Activated effector memory CD4-positive, alpha-beta T cell treated with Interleukin-2 at 50 U/mL for 16 hours (primary cell): Measurements from ENCODE around the gene CORO2B.
"Not testable (repeated sequence)": the region's sequence is repeated elsewhere in the genome, so short reads cannot be mapped to it uniquely, and the experiment has no call there.

Experiments used
- DNase-seq: peaks from one replicate; pipeline ENCODE4 v3.0.0-alpha.2; 2020

The CORO2B gene

GRCh38 chr15:68679961-68680371 is 101.2 kb downstream of the CORO2B start:
- DNase-seq = no peak

DNA sequence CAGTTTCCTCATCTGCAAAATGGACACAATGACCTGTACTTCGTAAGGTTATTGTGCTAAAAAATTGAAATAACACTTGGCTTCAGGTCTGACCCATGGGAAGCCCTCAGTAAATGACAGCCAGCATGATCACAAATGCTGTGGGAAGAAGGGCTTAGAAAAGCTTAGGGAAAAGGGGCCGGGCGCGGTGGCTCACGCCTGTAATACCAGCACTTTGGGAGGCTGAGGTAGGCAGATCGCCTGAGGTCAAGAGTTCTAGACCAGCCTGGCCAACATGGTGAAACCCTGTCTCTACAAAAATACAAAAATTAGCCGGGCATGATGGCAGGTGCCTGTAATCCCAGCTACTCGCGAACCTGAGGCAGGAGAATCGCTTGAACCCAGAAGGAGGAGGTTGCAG is 102.0 kb downstream of the CORO2B start:
- DNase-seq = not testable (repeated sequence)

DNA sequence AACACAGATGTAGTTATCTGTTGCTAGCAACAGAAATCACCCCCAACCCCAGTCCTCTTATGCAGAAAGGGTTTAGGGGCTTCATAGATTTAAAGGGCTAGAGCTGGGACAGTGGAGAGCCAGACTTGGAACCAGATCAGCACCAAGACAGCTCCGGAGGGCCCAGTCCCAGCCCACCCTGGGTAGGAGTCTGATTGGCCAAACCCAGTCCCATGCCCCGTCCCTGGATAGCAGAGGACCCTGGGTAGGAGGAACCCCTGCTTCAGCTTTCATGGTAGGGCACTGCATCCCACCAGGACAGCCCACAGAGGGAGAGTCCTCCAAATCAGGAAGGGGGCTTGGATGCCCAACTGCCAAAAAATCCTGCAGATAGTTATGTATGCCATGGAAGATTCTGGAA is 103.0 kb downstream of the CORO2B start:
- DNase-seq = no peak

GRCh38 chr15:68682330-68682729 is 103.5 kb downstream of the CORO2B start:
- no peak for DNase-seq

- no peak for DNase-seq
These were observed 104.2 kb downstream of the CORO2B start for GRCh38 chr15:68683026-68683425.

DNA sequence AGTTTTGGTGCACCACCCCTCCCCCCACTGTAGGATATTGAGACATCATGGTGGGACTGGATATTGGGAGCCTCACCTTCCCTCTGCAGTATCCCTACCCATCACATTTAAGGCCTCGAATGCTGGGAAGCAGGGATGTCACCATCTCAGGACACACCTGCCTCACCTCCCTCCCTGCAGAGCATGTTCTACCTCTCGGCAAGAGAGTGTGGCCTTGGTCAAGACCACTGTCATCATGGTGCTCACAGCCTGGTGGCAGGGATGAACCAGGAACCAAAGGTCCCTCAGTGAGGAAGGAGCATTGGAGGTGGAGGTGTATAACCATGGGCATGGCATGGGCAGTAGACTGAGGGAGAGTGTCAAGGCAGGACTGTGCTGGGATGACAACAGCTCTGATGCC is 104.8 kb downstream of the CORO2B start:
- no peak for DNase-seq

- DNase-seq = no peak
These were observed 105.7 kb downstream of the CORO2B start for GRCh38 chr15:68684476-68684875.

DNA sequence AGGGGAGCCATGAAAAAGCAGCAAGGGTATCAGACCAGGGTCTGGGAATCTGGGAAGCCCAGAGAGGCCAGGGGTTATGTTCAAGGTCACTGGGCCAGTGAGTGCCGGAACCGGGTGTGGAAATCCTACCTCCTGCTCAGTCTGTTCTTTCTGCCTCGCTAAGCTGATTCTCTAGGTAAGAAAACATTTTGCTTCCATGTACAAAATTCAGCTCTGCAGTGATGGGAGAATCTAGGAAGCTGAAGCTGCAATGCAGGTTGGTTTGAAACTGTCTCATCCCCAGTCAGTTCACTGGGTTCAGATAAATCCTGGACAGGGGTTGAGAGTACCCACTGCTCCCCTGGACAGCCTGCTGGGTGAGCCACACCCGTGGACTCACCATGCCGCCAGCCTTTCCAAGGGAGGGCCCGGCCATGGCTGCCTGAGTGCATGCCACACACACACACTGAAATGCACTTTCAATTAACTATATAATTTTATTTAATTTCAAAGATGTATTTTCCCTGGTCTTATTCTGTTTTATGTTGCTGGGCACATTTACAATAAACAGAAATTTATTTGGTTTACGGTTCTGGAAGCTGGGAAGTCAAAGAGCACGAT is 108.4 kb downstream of the CORO2B start:
- DNase-seq = no peak

GRCh38 chr15:68691705-68692104 is 112.9 kb downstream of the CORO2B start:
- no peak for DNase-seq

GRCh38 chr15:68693071-68693470 is 114.3 kb downstream of the CORO2B start:
- DNase-seq = no peak

DNA sequence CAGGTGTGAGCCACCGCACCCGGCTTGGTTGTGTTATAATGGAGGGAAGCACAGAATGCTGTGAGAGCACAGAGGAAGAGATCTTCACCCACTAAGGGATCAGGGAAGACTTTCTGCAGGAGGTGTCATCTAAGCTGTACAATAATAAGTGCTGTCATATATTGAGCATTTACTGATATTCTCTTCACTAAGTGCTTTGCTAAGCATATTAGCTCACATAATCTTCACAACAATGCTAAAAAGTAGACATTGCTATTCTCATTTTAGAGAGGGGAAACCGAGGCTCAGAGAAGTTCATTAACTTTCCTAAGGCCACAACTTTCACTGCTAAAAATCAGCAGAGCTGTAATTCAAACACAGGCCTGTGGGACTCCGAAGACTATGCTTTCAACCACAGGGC is 115.3 kb downstream of the CORO2B start:
- no peak for DNase-seq

GRCh38 chr15:68695061-68695595 is 116.3 kb downstream of the CORO2B start:
- DNase-seq = no peak

- no peak for DNase-seq
These were observed 117.9 kb downstream of the CORO2B start for GRCh38 chr15:68696414-68697363.

DNA sequence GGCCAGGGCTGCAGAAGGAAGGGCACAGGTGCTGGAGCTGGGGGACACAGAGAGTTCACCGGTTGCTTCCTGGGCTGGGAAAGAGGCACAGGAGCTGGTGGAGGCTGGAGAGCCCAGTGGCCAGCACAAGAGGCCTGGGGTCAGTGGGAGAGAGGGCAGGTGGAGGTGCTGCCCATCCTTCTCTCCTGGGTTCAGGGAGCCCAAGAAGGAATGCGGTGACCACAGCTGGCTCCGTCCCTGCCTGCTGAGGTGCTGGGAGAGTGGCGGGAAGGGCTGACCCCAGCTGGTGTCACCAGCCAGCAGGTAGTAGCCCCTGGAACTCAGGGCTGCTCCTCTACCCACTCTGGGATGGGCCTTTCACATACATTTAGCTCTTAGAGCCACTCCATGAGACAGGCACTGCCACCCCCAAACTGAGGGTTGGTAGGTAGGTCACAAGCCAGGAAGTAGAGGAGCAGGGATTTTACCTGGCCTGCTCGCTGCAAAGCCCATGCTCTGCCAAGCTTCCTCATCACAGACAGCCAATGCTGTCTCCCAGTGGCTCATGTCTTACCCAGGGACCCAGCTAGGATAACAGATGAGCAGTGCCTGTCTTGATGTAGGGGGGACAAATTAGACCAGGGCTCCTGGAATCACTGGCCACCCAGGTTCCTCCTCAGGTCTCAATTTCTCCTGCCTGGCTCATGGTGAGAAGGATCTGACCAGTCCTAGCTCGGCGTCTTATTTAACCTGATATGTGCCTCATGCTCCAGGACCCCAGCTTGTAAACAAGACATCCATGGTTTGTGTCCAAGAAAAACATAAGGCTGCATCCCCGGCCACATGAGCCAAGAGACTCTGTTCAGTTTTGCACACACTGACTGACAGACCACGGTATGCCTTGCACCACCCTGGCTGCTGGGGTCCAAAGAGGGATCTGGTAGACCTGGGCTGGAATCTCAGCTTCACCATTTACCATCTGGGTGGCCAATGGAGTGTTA is 119.2 kb downstream of the CORO2B start:
- no peak for DNase-seq

- DNase-seq = no peak
These were observed 119.9 kb downstream of the CORO2B start for GRCh38 chr15:68698708-68699107.

DNA sequence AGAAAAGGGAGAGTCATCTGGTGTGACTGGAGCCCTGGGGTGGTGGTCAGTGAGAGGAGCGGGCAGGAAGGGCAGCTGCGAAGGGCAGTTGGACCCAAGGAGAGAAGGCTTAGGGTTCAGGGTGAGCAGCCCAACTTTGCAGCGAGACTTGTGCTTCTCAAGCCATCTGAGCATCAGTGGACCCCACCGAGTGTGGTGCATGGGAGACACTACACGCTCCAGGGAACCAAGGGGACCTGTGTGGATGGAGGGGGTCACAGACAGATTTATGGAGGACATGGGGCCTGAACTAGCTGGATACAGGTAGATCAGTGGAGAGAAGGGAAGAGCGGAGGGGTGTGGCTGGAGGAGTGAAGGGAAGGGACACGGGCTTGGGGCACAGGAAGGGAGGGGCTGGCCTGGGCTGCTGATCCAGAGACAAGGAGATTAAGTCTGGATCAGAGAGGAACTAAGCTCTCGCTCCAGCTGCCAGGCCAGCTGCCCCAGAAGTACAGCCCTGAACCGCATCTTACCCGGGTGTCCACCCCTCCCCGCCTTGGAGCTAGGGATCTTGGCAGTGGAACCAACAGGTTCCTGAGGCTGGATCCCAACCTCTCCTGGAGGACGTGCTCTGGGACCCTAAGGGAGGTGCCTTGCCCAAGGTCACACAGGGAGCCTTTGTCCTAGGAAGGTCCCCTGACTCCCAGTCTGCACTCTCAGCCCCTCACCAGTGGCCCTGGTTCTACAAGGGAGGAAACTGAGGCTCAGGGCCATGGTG is 120.5 kb downstream of the CORO2B start:
- DNase-seq = no peak

DNA sequence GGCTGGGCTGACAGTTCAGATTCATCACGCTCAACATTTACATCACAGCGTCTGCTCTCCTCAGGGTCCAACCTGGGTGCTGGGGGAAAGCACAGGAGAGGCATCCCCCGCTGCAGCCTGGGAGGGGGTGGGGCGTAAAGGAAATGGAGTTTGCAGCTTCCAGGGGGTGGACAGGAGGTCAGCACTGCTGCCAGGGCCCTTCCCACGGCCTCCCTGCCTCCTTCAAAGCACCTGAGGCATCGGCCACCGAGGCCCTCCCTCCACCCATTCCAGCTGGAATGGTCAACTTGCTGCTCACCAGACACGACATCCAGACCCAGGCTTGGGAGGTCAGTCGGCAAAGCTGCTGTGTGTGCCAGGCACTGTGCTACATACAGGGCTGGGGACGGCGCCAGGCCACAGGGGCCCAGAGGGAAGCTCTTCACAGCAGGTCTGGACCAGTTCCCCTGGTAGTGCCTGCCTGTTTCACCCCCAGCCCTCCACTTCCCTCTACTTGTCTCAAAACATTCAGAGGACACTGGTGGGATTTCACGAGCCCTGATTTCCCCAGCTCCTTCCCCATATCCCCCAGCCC is 121.2 kb downstream of the CORO2B start:
- no peak for DNase-seq

DNA sequence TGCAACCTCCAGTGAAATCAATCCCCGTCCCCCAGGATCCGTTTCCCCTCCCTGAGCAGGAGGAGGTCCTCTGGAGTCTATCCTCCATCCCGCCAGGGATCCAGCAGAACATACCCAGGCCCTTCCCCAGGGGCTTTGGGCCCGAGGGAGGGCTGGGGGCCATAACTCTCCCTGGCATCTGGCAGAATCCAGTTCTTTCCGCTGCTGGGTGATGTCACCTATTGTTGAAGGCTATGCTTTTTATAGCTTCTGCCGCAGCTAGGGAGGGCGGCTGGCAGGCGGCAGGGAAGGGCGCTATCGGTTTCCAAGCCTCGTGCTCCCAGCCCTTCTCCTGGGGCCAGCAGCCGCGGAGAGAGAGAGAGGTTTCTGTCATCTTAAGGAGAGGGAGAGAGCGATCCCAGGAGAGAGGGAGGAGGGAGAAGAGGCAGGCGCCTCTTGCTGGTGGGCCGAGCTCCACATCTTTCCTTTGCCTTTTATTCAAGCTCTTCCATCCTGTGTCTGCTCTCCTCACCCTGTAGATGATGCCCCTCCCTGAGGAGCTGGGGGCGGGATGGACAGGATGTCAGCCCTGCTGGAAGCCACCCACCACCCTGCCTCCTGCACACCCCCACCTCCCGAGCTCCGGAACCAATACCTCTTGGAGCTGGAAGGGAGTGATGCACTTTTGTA is 121.8 kb downstream of the CORO2B start:
- DNase-seq = no peak

DNA sequence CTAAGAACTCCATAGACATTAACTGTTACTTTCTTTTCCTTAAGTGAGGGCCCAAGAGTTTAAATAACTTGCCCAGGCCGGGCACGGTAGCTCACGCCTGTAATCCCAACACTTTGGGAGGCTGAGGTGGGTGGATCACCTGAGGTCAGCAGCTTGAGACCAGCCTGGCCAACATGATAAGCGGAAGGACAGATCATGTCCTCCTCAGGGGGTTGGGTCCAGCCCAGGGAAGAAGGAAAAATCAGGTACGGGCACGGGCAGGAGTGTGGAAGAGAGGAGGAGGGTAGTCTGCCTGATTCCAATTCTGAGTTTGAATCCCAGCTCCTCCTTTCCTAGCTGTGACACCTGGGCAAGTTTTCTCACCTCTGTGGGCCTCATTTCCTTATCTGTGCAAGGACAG is 123.1 kb downstream of the CORO2B start:
- no peak for DNase-seq

DNA sequence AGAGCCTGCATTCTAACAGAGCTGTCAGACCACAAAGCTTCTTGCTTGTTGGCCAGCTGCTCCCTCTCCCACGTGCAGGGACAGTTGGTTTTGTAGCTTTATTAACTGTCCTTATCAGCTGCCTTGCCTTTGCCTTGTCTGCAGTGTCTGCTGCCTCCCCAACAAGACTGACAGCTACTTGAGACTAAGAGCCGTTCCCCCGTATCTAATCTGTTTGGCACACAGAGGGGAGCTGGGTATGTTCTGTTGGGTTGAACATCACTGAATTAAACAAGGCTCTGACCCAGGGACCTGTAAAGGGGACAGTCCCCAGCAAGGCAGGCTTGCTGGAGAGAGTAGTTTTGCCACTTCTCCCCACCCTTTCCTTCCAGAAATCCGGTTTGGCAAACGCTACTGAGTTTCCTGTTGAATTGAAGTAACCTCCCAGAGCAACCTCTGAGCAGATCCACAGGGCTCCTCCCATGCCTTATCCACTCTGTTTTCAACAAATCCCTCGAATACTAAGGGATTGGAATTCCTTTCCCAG is 125.8 kb downstream of the CORO2B start:
- DNase-seq = no peak

DNA sequence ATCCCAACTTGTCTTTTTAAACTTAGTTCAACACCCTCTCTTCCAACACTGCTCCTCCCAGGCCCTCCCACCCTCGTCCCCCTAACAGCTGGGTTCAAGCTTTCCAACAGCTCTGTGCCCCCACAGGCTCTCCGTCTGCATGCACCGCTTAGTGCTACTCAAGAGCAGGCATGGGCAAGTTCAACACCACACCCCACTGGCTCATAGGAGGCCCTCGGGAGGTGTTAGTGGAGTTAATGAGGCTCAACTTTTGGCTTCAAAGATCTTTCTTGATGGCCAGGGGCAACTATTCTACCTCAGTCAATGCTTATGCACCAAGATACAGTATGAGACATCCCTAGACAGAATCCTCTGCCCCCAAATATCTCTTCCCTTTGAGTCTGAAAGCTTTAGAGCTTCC is 127.5 kb downstream of the CORO2B start:
- no peak for DNase-seq
